Fibroblast of peridontal ligament (primary cell): ENCODE results near the gene MIPEP.
A peak's percentile ranks its signal among the peaks of the same experiment; 100 is the strongest.

Experiments used
- DNase-seq: peaks from one replicate; pipeline ENCODE4 v3.0.0-alpha.2; 2010; ENCODE audit errors: extremely low read depth

The MIPEP gene

GRCh38 chr13:23810685-23811240 is 78.4 kb downstream of the MIPEP start:
- no peak for DNase-seq

DNA sequence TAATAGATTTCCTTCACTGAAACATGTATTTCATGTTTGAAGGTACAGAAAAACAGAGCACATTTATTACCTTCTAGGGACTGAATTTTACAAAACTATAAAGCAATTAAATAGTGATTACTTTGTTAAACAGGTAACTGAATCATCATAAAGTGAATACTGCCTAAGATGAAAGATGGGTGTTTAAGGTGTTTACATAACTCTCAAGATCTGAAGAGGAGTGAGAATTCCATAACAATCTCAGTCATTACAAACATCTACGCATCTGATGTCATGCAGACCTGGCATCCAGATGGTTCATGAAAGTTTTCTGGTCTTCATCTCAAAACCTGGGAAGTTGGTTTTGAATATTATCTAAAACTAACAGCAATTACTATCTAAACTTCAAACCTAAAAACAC is 80.4 kb downstream of the MIPEP start:
- DNase-seq, result no peak

- DNase-seq, result peak; percentile 51
Measured at GRCh38 chr13:23806874-23807526, 82.2 kb downstream of the MIPEP start.

- DNase-seq, result peak; percentile 43
Measured at GRCh38 chr13:23805821-23806220, 83.4 kb downstream of the MIPEP start.

DNA sequence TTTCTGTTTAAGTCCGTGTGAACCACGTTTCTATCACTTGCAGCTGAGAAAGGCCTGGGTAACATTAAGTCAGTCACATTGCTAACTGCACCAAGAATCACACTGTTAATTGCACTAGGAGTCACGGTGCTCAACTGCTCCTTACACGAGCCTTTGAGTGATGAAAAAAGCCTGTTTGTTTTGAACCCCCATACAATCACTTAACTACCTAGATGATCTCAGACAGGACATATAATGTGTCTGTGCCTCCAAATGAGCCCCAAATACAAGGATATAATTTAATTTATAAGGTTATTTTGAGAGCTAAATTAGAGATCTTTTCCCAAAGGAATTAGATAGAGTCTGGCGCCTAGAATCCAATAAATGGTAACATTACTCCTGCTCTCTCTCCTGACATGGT is 84.1 kb downstream of the MIPEP start:
- DNase-seq, result no peak

GRCh38 chr13:23804166-23804565 is 85.0 kb downstream of the MIPEP start:
- DNase-seq, result no peak

GRCh38 chr13:23801141-23801540 is 88.1 kb downstream of the MIPEP start:
- DNase-seq, result no peak

DNA sequence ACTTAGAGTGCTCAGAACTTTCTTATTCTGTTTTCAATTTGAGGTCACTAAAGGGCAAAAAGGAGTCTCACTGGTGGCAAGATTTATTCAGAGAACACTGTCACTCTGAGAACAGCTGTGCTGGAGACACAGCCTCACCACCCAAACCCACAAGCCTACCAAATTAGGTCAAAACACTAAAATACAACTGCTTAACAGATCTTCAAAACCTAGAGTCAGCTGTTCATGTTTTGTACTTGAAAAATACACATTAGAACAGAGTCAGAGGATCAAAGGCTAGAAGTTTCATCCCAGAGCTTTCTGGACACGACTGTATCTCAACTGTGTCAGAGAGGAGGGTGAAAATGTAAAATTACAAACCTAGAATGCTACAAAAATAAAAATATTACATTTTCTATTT is 89.3 kb downstream of the MIPEP start:
- DNase-seq, result peak; percentile 71

GRCh38 chr13:23797276-23797903 is 91.8 kb downstream of the MIPEP start:
- DNase-seq, result no peak

DNA sequence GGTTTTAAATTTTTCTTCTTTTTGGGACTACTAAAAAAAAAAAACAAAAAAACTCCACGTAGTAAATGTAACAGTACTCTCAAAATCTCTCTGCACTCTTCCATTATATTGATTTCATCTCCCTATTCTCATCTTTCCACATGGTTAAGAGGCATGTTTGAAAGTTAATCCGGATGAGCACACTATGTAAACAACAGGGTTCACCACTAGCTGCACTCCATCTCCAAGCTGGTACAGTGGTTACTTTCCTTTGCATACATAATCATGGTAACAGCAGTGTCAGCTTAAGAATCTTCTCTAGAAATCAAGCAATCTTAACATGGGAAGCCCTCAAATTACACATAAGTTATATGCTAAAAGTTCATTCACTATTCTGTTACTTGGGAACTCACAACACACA is 92.6 kb downstream of the MIPEP start:
- peak; percentile 77 for DNase-seq

- peak; percentile 95 for DNase-seq
Measured at GRCh38 chr13:23794267-23795161, 94.7 kb downstream of the MIPEP start.

DNA sequence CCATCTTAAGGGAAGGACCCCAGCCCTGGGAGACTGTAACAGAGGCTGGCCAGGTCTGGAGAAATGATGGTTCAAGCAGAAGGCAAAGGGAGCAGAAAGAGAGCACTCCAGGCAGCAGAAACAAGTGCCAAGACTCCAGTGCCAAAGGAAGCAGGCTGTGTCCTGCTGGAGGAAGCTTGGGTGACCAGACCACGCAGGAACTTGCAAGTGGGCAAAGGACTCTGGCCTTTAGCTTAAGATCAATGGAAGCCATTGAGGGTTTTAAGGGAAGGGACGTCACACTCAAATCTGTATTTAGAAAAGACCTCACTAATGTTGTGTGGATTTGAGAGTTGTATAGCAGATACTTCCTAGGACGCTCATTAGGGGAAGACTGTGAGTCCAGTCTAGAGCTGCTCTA is 95.5 kb downstream of the MIPEP start:
- DNase-seq, result no peak

- DNase-seq, result no peak
Measured at GRCh38 chr13:23792680-23793079, 96.5 kb downstream of the MIPEP start.

DNA sequence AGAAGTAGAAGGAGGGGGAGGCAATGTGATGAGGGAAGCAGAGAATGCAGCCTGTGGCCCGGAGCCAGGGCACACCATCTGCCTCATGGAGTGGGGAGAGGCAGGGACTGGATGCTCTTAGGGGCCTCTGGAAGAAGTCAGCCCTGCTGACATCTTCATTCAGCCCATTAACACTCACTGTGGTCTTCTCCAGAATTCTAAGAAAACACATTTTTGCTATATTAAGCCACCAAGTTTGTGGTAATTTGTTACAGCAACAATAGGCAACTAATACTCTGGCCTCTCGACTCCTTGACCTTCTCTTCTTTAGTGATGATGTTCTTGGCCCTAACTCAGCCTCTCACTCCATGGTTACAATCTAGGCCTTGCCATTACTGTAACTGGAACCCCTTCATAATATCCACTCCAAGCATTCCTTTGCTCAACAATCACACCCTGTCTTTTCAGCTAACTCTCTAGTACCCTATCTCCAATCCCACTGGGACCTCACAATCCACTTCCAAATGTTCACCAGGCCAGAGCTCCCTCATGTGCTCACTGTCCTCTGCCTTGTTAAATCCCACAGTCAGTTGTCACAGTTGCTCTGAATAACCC is 98.5 kb downstream of the MIPEP start:
- DNase-seq, result peak; percentile 98

GRCh38 chr13:23789576-23790346 is 99.4 kb downstream of the MIPEP start:
- no peak for DNase-seq

GRCh38 chr13:23788459-23788858 is 100.7 kb downstream of the MIPEP start:
- DNase-seq, result no peak

DNA sequence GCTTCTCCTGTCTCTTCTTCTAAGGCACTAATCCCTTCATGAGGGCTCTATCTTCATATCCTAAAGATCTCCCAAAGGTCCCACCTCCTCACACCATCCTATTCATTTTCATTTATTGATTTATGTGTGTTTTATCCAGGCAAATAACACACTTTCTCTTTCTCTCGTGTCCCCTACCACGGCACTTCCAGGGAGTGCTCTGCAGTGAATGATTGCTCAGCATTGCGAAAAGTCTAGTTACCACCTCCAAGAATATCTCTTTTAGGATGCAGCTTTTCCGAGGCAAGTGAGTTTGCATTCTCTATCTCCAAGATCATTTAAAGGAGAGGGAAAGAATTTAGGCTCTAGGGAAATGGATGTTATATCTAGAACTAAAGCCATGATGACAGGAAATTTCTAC is 101.7 kb downstream of the MIPEP start:
- DNase-seq, result no peak

- DNase-seq, result no peak
Measured at GRCh38 chr13:23786607-23787006, 102.6 kb downstream of the MIPEP start.

GRCh38 chr13:23778879-23779278 is 110.3 kb downstream of the MIPEP start:
- DNase-seq, result no peak

- no peak for DNase-seq
Measured at GRCh38 chr13:23778002-23778652, 111.1 kb downstream of the MIPEP start.

DNA sequence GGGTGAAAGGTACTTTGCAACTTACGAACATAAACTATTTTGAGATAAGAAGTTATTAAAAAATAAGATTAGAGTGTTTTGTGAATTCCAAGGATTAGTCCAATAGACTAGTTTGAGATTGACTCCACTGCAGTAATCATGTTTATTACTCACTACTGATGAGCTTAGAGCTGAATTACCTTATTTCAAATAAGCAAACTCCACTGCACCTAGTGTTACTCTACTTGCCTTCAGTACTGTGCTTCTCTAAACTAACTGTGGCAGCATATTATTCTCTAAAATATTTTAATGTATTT is 111.7 kb downstream of the MIPEP start:
- DNase-seq, result no peak
